H1 (cell line): ENCODE results near the gene FAM204A.

Experiments used
- BRCA1 ChIP-seq: IDR thresholded peaks from 2 replicates; pipeline ENCODE4 v1.6.1; 2012; ENCODE audit warnings: low read depth, low read length, improper control_type of control experiment
- CBX8 ChIP-seq: fragments of 300-800, 300-1000 bp; sonication (generic); IDR thresholded peaks from 2 replicates; pipeline ENCODE4 v1.7.1; 2016; ENCODE audit warnings: low read depth, low read length, borderline replicate concordance
- CHD2 ChIP-seq: IDR thresholded peaks from 2 replicates; pipeline ENCODE4 v1.6.1; 2012; ENCODE audit warnings: low read length, improper control_type of control experiment
- CREB1 ChIP-seq: IDR thresholded peaks from 2 replicates; pipeline ENCODE4 v1.6.1; 2012; ENCODE audit warnings: inconsistent platforms
- EP300 ChIP-seq, 2 experiments: IDR thresholded peaks; 1 replicate in 1 of 2; 2 replicates in 1 of 2; pipeline ENCODE4 v1.6.1; 2011 to 2012; ENCODE audit warnings: low read depth in 2 of 2, low read length in 2 of 2, mild to moderate bottlenecking in 2 of 2, borderline replicate concordance in 1 of 2, inconsistent platforms in 1 of 2, moderate library complexity in 1 of 2
- EZH2 ChIP-seq: fragments of 200-600 bp; sonication (generic); IDR thresholded peaks from 2 replicates; pipeline ENCODE4 v1.7.1; 2012; ENCODE audit warnings: low read depth, mild to moderate bottlenecking, moderate library complexity, low read length, inconsistent platforms; ENCODE audit not compliant: severe bottlenecking
- MAFK ChIP-seq: IDR thresholded peaks from 2 replicates; pipeline ENCODE4 v1.6.1; 2012; ENCODE audit warnings: low read depth, mild to moderate bottlenecking, improper control_type of control experiment, low read length
- MAX ChIP-seq: IDR thresholded peaks from 2 replicates; pipeline ENCODE4 v1.6.1; 2012; ENCODE audit warnings: inconsistent platforms
- POLR2A ChIP-seq, 2 experiments: IDR thresholded peaks; 1 replicate in 1 of 2; 2 replicates in 1 of 2; pipeline ENCODE4 v1.6.1; 2011; ENCODE audit warnings: low read depth in 2 of 2, low read length in 2 of 2, mild to moderate bottlenecking in 2 of 2; ENCODE audit errors: control extremely low read depth in 1 of 2
- RFX5 ChIP-seq: IDR thresholded peaks from 2 replicates; pipeline ENCODE4 v1.6.1; 2011; ENCODE audit warnings: low read depth, low read length, improper control_type of control experiment, borderline replicate concordance
- SUZ12 ChIP-seq: fragments of 200-600 bp; sonication (generic); IDR thresholded peaks from 2 replicates; pipeline ENCODE4 v1.6.1; 2012; ENCODE audit warnings: mild to moderate bottlenecking, inconsistent platforms, low read length, moderate library complexity, mixed read lengths
- TAF1 ChIP-seq: IDR thresholded peaks from 2 replicates; pipeline ENCODE4 v1.6.1; 2011; ENCODE audit warnings: mild to moderate bottlenecking, low read depth, low read length
- TBP ChIP-seq: IDR thresholded peaks from 2 replicates; pipeline ENCODE4 v1.6.1; 2011; ENCODE audit warnings: low read depth, low read length, improper control_type of control experiment
- TF ChIP-seq, protein P1 (sequence below), 3 experiments: IDR thresholded peaks; 1 replicate in 2 of 3; 2 replicates in 1 of 3; pipeline versions ENCODE4 v1.5.1 to v1.6.1; 2011; ENCODE audit warnings: low read length in 3 of 3, mild to moderate bottlenecking in 3 of 3, inconsistent platforms in 2 of 3, low read depth in 1 of 3, moderate library complexity in 1 of 3; ENCODE audit not compliant: insufficient read depth in 1 of 3; ENCODE audit errors: control extremely low read depth in 1 of 3

DNA sequence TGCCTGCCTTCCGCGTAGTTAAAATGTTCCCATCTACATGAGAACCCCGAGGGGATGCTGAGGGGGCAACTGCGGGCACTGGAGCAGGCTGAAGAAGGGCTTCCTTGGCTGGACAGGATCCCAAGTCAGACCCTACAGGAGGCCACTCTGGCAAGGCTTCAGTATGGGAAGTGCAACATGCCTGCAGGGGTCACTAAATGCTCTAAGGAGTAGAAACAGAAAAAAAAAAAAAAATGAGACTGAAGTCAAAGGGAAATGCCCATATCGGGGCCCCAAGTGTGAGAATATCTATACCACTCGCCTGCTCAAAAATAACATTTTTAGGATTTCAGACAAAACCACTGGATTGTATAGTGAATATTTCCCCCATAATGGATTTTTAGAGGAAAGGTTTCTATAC lies 33.5 kb downstream of the FAM204A start:
- TF ChIP-seq TBP, result no peak
- TF ChIP-seq, protein P1, sequence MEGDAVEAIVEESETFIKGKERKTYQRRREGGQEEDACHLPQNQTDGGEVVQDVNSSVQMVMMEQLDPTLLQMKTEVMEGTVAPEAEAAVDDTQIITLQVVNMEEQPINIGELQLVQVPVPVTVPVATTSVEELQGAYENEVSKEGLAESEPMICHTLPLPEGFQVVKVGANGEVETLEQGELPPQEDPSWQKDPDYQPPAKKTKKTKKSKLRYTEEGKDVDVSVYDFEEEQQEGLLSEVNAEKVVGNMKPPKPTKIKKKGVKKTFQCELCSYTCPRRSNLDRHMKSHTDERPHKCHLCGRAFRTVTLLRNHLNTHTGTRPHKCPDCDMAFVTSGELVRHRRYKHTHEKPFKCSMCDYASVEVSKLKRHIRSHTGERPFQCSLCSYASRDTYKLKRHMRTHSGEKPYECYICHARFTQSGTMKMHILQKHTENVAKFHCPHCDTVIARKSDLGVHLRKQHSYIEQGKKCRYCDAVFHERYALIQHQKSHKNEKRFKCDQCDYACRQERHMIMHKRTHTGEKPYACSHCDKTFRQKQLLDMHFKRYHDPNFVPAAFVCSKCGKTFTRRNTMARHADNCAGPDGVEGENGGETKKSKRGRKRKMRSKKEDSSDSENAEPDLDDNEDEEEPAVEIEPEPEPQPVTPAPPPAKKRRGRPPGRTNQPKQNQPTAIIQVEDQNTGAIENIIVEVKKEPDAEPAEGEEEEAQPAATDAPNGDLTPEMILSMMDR (IDR thresholded peaks at IDR 0.05; ENCODE audit: control extremely low read depth in 1 of 3, insufficient read depth in 1 of 3, low read depth in 1 of 3, low read length in 3 of 3), result peak in 1 of 3 experiments; percentile 37; a peak in 2 of 4 replicates
- no peak for TF ChIP-seq BRCA1
- no peak for TF ChIP-seq MAFK
- TF ChIP-seq POLR2A (IDR thresholded peaks at IDR 0.05; ENCODE audit: control extremely low read depth in 1 of 2, low read depth in 2 of 2, low read length in 2 of 2), result no peak
- TF ChIP-seq CREB1, result no peak
- no peak for TF ChIP-seq CBX8
- no peak for TF ChIP-seq TAF1
- no peak for TF ChIP-seq EZH2
- TF ChIP-seq MAX, result no peak
- no peak for TF ChIP-seq RFX5
- no peak for TF ChIP-seq CHD2
- no peak for TF ChIP-seq EP300 (IDR thresholded peaks at IDR 0.05; ENCODE audit: borderline replicate concordance in 1 of 2, low read depth in 2 of 2, low read length in 2 of 2)
- TF ChIP-seq SUZ12, result no peak
